Hippocampal formation (tissue), 2 donors: ENCODE results near the gene BRSK2.
A peak's percentile ranks its signal among the peaks of the same experiment; 100 is the strongest.

ENCODE experiments used
- DNase-seq, 2 donors: peaks; one replicate each; lab custom pipeline; 2025; lab: John Stamatoyannopoulos, UW

The BRSK2 gene

GRCh38 chr11:1375955-1376258, 13.8 kb upstream of the BRSK2 start:
- DNase-seq: no peak

- no peak for DNase-seq
Measured at GRCh38 chr11:1377231-1377780, 12.4 kb upstream of the BRSK2 start.

GRCh38 chr11:1381793-1382425, 7.8 kb upstream of the BRSK2 start:
- DNase-seq: no peak

GRCh38 chr11:1382429-1382828, 7.3 kb upstream of the BRSK2 start:
- no peak for DNase-seq

GRCh38 chr11:1382831-1383607, 6.7 kb upstream of the BRSK2 start:
- peak; percentile 63 to 72 for DNase-seq

GRCh38 chr11:1384199-1384970, 5.3 kb upstream of the BRSK2 start:
- DNase-seq: no peak

- no peak for DNase-seq
Measured at GRCh38 chr11:1387521-1387920, 2.2 kb upstream of the BRSK2 start.

GRCh38 chr11:1387961-1388762, 1.6 kb upstream of the BRSK2 start:
- no peak for DNase-seq

GRCh38 chr11:1388763-1389102, 1.0 kb upstream of the BRSK2 start:
- DNase-seq: no peak

GRCh38 chr11:1389103-1389931, 417 bp upstream of the BRSK2 start:
- DNase-seq: peak; percentile 95 to 97

- peak; percentile 38 to 68 for DNase-seq
Measured at GRCh38 chr11:1390569-1391164, 933 bp downstream of the BRSK2 start.

- peak in 1 of 2 donors; percentile 48 for DNase-seq
Measured at GRCh38 chr11:1391165-1392075, 1.7 kb downstream of the BRSK2 start.

GRCh38 chr11:1392111-1392510, 2.4 kb downstream of the BRSK2 start:
- no peak for DNase-seq

GRCh38 chr11:1392561-1392960, 2.8 kb downstream of the BRSK2 start:
- DNase-seq: no peak

GRCh38 chr11:1393038-1393710, 3.4 kb downstream of the BRSK2 start:
- no peak for DNase-seq

GRCh38 chr11:1394936-1395772, 5.4 kb downstream of the BRSK2 start:
- no peak for DNase-seq

- no peak for DNase-seq
Measured at GRCh38 chr11:1395773-1396374, 6.1 kb downstream of the BRSK2 start.
